GM10266 (cell line): Measurements from ENCODE around the gene GFOD1.
"Not testable (repeated sequence)": the region's sequence is repeated elsewhere in the genome, so short reads cannot be mapped to it uniquely, and the experiment has no call there.

Experiments used
- DNase-seq: peaks from one replicate; pipeline ENCODE4 v3.0.0; 2012; ENCODE audit errors: extremely low spot score
- TF ChIP-seq, protein P1 (sequence below): IDR thresholded peaks from 2 replicates; pipeline ENCODE4 v1.5.1; 2012; ENCODE audit warnings: mild to moderate bottlenecking, low read depth; ENCODE audit not compliant: control insufficient read depth, insufficient read depth; ENCODE audit errors: missing control alignments

Gene GFOD1

DNA sequence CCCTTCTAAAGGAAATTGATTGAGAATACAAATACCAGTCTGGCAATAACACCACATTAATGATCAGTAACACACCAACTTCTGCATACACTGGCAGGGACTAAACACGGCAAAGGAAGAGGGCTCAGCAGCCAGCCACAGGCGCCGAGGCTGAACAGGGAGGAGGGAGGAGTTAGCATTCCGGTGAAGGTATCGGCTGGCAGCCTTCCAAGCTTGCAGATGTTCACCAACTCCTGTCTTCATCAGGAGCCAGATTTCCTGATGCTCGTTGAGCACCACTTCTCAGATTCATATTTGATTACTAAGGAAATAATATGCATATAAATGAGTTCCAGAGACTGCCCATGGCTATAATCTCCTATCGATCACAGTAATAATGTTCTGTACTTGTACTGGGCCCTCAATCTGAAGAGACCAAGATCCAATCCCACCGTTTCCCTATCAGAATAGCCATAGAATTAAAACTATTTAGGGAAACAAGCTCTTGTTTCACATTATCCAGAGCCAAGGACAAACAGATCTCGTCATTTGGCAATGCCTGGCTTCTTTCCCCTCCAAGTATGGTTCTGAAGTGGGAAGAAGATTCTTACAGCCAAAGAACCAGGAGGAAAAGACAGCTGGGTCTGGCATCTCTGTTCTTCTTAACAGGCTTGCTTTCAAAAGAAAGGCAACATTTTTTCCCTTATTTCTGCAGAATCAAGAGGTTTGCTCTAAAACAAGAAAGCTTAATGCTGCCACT lies 42.2 kb downstream of the GFOD1 start:
- no peak for DNase-seq
- TF ChIP-seq, protein P1, sequence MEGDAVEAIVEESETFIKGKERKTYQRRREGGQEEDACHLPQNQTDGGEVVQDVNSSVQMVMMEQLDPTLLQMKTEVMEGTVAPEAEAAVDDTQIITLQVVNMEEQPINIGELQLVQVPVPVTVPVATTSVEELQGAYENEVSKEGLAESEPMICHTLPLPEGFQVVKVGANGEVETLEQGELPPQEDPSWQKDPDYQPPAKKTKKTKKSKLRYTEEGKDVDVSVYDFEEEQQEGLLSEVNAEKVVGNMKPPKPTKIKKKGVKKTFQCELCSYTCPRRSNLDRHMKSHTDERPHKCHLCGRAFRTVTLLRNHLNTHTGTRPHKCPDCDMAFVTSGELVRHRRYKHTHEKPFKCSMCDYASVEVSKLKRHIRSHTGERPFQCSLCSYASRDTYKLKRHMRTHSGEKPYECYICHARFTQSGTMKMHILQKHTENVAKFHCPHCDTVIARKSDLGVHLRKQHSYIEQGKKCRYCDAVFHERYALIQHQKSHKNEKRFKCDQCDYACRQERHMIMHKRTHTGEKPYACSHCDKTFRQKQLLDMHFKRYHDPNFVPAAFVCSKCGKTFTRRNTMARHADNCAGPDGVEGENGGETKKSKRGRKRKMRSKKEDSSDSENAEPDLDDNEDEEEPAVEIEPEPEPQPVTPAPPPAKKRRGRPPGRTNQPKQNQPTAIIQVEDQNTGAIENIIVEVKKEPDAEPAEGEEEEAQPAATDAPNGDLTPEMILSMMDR: no peak

DNA sequence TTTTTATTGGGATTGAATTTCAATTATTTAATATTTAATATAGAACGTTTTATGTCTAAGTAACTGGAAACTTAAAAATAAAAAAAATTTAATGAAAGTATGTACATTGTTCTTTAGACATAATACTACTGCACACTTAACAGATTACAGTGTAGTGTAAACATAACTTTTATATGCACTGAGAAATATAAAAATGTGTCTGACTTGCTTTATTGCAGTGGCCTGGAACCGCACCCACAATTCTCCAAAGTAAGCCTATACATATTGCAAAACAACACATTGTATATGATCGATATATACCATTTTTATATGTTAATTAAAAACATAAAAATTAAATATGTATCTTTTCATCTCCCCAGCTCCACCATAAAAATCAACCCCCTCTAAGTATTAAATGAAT lies 42.8 kb downstream of the GFOD1 start:
- no peak for DNase-seq
- TF ChIP-seq, protein P1: no peak

DNA sequence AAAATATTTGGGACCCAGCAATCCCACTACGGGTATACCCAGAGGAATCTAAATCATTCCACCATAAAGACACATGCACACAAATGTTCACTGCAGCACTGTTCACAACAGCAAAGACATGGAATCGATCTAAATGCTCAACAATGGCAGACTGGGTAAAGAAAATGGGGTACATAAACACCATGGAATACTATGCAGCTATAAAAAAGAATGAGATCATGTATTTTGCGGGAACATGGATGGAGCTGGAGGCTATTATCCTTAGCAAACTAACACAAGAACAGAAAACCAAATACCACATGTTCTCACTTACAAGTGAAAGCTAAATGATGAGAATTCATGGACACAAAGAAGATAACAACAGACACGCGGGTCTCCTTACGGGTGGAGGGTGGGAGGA lies 43.4 kb downstream of the GFOD1 start:
- not testable (repeated sequence) for DNase-seq

DNA sequence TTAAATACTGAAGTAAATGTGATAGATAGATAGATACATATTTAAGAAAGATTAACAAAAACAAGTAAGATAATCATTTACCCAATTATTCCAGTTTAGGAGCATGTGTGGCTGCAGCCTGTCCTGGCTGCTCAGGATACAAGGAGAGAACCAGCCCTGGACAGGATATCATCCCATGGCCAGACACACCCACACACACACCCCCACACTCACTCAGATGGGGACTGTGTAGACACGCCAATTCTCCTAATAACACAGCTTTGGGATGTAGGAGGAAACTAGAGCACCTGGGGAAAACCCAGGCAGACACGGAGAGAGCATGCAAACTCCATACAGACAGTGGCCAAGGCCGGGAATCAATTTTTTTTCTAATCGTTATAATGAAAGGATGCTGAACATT lies 45.6 kb downstream of the GFOD1 start:
- DNase-seq: no peak
- TF ChIP-seq, protein P1: no peak

DNA sequence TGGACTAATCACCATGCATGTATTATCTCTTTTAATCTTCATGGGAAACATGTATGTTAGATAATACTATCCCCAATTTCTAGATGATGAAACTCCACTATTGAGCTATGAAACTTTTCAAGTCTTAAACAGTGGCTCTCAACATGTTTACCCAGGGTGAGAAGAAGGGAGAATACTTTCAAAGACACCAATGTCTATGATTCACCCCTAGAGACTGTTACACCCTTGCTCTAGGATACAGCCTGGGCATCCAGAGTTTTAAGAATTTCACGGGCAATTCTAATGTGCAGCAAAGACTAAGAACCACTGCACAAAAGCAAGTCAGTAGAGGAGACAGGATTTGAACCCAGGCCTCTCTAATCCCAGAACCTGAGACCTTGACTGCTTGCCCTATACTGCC lies 47.8 kb downstream of the GFOD1 start:
- TF ChIP-seq, protein P1: no peak
- DNase-seq: no peak

DNA sequence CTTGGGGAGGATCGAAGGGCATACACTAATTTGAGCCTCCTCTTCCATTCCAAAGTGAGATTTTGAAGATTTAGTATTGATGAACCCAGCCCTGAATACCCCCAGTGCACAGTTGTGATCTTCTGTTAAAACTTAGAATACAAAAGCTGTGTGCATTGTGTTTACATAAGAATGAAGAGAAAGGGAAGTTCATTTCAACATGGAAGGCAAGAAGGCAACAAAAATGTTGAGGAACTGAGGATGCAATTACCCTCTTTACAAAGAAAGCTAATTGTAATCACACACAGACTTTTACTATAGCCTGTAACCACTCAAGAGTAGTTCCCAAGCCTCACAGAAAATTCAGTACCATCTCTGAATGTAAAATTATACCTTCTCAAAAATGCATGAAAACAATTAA lies 49.3 kb downstream of the GFOD1 start:
- TF ChIP-seq, protein P1: no peak
- no peak for DNase-seq

DNA sequence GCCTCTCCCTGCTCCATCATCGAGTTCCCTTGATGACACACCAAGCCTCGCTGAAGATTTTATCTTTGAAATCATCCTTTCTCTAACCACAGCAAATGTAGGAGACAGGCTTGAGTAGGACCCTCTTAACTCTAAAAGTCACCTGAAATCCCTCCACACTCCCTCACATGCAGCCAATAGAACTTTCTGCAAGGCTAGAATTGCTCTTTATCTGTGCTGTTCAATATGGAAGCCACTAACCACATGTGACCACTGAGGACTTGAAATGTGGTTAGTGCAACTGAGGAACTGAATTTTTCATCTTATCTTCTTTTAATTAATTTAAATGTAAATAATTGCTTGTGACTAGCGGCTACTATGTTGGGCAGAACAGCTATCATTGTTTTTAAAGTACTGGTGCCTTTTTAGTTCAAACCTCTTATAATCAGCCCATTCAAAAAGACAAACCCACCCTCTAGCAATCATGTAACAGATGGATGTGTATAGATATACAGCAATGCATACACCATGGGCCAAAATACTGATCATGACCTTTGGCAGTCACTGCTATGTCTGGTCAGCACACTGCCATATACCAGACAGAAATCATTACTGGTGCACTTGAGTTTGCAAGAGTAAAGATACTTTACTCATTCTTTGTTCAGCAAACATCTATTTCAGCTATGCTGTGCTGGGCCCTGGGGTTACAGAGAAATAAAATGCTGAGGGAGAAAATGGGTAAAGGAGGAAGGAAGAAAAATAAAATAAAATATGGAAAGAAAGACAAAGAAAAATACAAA lies 50.0 kb downstream of the GFOD1 start:
- DNase-seq: no peak

More for the DNA sequence above, 50.0 kb downstream of the GFOD1 start:
- TF ChIP-seq, protein P1: no peak
